Smooth muscle cell (in vitro differentiated cells): ENCODE results near the gene MPPE1. TPM values are rescaled to one million over a fixed set of nuclear protein-coding genes. Genes with fewer than 3 reads are reported as not detected.
"Not testable (repeated sequence)": the region's sequence is repeated elsewhere in the genome, so short reads cannot be mapped to it uniquely, and the experiment has no call there.

Experiments
- DNase-seq: peaks from one replicate; lab custom pipeline; 2025; ENCODE audit not compliant: unreplicated experiment; lab: John Stamatoyannopoulos, UW
- H2AFZ ChIP-seq: fragments of 200-600 bp; sonication (generic); 2 replicates; pipeline ENCODE4 v1.6.0; 2016; ENCODE audit warnings: antibody characterized with exemption, low read depth, mild to moderate bottlenecking
- H3F3A ChIP-seq: fragments of 200-600 bp; sonication (generic); 2 replicates; pipeline ENCODE4 v1.6.0; 2017; ENCODE audit warnings: antibody characterized with exemption, low read depth
- H3K27ac ChIP-seq: fragments of 200-600 bp; sonication (generic); 2 replicates; pipeline ENCODE4 v1.5.1; 2016; ENCODE audit warnings: low read depth, mild to moderate bottlenecking
- H3K27me3 ChIP-seq: fragments of 200-600 bp; sonication (generic); 2 replicates; pipeline ENCODE4 v1.6.1; 2016; ENCODE audit warnings: low read depth, mild to moderate bottlenecking
- H3K36me3 ChIP-seq: fragments of 200-600 bp; sonication (generic); 2 replicates; pipeline ENCODE4 v1.5.1; 2016; ENCODE audit warnings: low read depth
- H3K4me1 ChIP-seq: fragments of 200-600 bp; sonication (generic); 2 replicates; pipeline ENCODE4 v1.5.1; 2016; ENCODE audit warnings: low read depth
- H3K4me2 ChIP-seq: fragments of 200-600 bp; sonication (generic); 2 replicates; pipeline ENCODE4 v1.6.0; 2016; ENCODE audit warnings: mild to moderate bottlenecking
- H3K4me3 ChIP-seq: fragments of 200-600 bp; sonication (generic); 2 replicates; pipeline ENCODE4 v1.5.1; 2016; ENCODE audit warnings: mild to moderate bottlenecking
- H3K79me2 ChIP-seq: fragments of 200-600 bp; sonication (generic); 2 replicates; pipeline ENCODE4 v1.6.0; 2016; ENCODE audit warnings: low read depth, mild to moderate bottlenecking
- H3K9ac ChIP-seq: fragments of 200-600 bp; sonication (generic); 2 replicates; pipeline ENCODE4 v1.6.0; 2016; ENCODE audit warnings: low read depth
- H3K9me3 ChIP-seq: fragments of 200-600 bp; sonication (generic); replicated peaks from 2 replicates; pipeline ENCODE4 v1.5.1; 2016; ENCODE audit warnings: low read depth
- H4K20me1 ChIP-seq: fragments of 200-600 bp; sonication (generic); 2 replicates; pipeline ENCODE4 v1.6.0; 2016; ENCODE audit warnings: low read depth
- CTCF ChIP-seq: fragments of 200-600 bp; sonication (generic); IDR thresholded peaks from 2 replicates; pipeline ENCODE4 v1.5.1; 2017; ENCODE audit warnings: borderline replicate concordance, mild to moderate bottlenecking, antibody characterized with exemption; ENCODE audit not compliant: insufficient read depth, poor library complexity, severe bottlenecking
- whole genome bisulfite sequencing: methylation state at CpG from one replicate; pipeline ENCODE4 v1.1.7; 2016; ENCODE audit warnings: low lambda C conversion rate; 5-methylcytosine and 5-hydroxymethylcytosine counted together
- polyA plus RNA-seq: library from polyadenylated mRNA; unstranded; fragments of >200 nt; fragmentation: Nextera tagmentation; extraction: Ambion mirVana; gene quantifications from 2 replicates; pipeline ENCODE4 v1.2.1, GENCODE V29; 2016
- total RNA-seq: library from RNA; depleted of rRNA; stranded (reverse); fragments of >200 nt; gene quantifications from 2 replicates; pipeline ENCODE4 v1.2.3, GENCODE V29; 2014

The MPPE1 gene
- total and polyA plus RNA-seq, 2 experiments from 2014 or later, result 33.6 to 73.1 TPM

GRCh38 chr18:11927497-11927896 lies 19.4 kb upstream of the MPPE1 start:
- no peaks in the 10 kb centered on the region for H4K20me1 ChIP-seq
- no peak overlapping the region for H3K4me3 ChIP-seq
- no peak for DNase-seq
- H3F3A ChIP-seq, result no peaks in the 10 kb centered on the region
- H3K27ac ChIP-seq, result no peak overlapping the region
- H3K36me3 ChIP-seq, result no peaks in the 10 kb centered on the region
- no peaks in the 10 kb centered on the region for H3K9me3 ChIP-seq
- H3K4me2 ChIP-seq, result no peak overlapping the region
- H3K27me3 ChIP-seq, result no peaks in the 10 kb centered on the region
- WGBS, result 5% methylated on average over 1 of the region's 1 CpG
- H2AFZ ChIP-seq, result no peak overlapping the region
- no peaks in the 10 kb centered on the region for H3K79me2 ChIP-seq
- H3K4me1 ChIP-seq, result no peaks in the 10 kb centered on the region
- no peak for TF ChIP-seq CTCF
- H3K9ac ChIP-seq, result no peak overlapping the region

- no peaks in the 10 kb centered on the region for H4K20me1 ChIP-seq
- no peak for DNase-seq
- H3K4me2 ChIP-seq, result no peak overlapping the region
- no peak overlapping the region for H3K9ac ChIP-seq
- H3K27ac ChIP-seq, result no peak overlapping the region
- TF ChIP-seq CTCF, result no peak
- no peaks in the 10 kb centered on the region for H3F3A ChIP-seq
- H3K79me2 ChIP-seq, result no peaks in the 10 kb centered on the region
- H3K4me1 ChIP-seq, result no peaks in the 10 kb centered on the region
- H3K9me3 ChIP-seq, result no peaks in the 10 kb centered on the region
- H3K4me3 ChIP-seq, result no peak overlapping the region
- no peak overlapping the region for H2AFZ ChIP-seq
- 38% methylated on average over 12 of the region's 12 CpGs for WGBS
- H3K36me3 ChIP-seq, result no peaks in the 10 kb centered on the region
- H3K27me3 ChIP-seq, result no peaks in the 10 kb centered on the region
These were observed 17.8 kb upstream of the MPPE1 start for GRCh38 chr18:11925800-11926481.

GRCh38 chr18:11923450-11923849 lies 15.3 kb upstream of the MPPE1 start:
- no peaks in the 10 kb centered on the region for H4K20me1 ChIP-seq
- H3K36me3 ChIP-seq, result no peaks in the 10 kb centered on the region
- no peak overlapping the region for H3K4me3 ChIP-seq
- DNase-seq, result no peak
- no peaks in the 10 kb centered on the region for H3K9me3 ChIP-seq
- 93% methylated on average over 3 of the region's 3 CpGs for WGBS
- no peaks in the 10 kb centered on the region for H3F3A ChIP-seq
- no peak overlapping the region for H2AFZ ChIP-seq
- H3K27me3 ChIP-seq, result no peaks in the 10 kb centered on the region
- H3K4me1 ChIP-seq, result no peaks in the 10 kb centered on the region
- H3K9ac ChIP-seq, result no peak overlapping the region
- H3K79me2 ChIP-seq, result no peaks in the 10 kb centered on the region
- no peak overlapping the region for H3K27ac ChIP-seq
- no peak overlapping the region for H3K4me2 ChIP-seq
- TF ChIP-seq CTCF, result no peak

GRCh38 chr18:11919522-11919921 lies 11.4 kb upstream of the MPPE1 start:
- 84% methylated on average over 5 of the region's 5 CpGs for WGBS
- not testable (repeated sequence) for H3K9me3 ChIP-seq

GRCh38 chr18:11916880-11917279 lies 8.8 kb upstream of the MPPE1 start:
- not testable (repeated sequence) for H3K27me3 ChIP-seq, H3F3A ChIP-seq, DNase-seq, H3K9me3 ChIP-seq, H2AFZ ChIP-seq, H3K4me3 ChIP-seq, H3K9ac ChIP-seq, H3K4me1 ChIP-seq, H3K4me2 ChIP-seq, H4K20me1 ChIP-seq, H3K27ac ChIP-seq, H3K79me2 ChIP-seq, H3K36me3 ChIP-seq
- WGBS, result 84% methylated on average over 4 of the region's 4 CpGs

More at GRCh38 chr18:11919522-11919921, 11.4 kb upstream of the MPPE1 start:
- H3K36me3 ChIP-seq, DNase-seq, H3F3A ChIP-seq, H3K4me2 ChIP-seq, H3K27me3 ChIP-seq, H3K9ac ChIP-seq, H3K4me3 ChIP-seq, H3K4me1 ChIP-seq, H3K27ac ChIP-seq, H4K20me1 ChIP-seq, H2AFZ ChIP-seq, H3K79me2 ChIP-seq: not testable (repeated sequence)
